Smooth muscle cell of trachea (primary cell): ENCODE results near the gene TTC9B. TPM values are rescaled to one million over a fixed set of nuclear protein-coding genes. Genes with fewer than 3 reads are reported as not detected.

ENCODE experiments used
- total RNA-seq: library from RNA; depleted of rRNA; stranded (reverse); fragments of >200 nt; gene quantifications from 2 replicates; pipeline ENCODE4 v1.2.1, GENCODE V29; 2014

TTC9B gene
- total RNA-seq, result 0.17 TPM in 1 of 2 replicates, not detected in the other

GRCh38 chr19:40217934-40218890 is at the start of gene TTC9B:
Gene TTC9B (minus strand): TSS chr19:40218384. CDS start chr19:40218381, 3 bp downstream.

GRCh38 chr19:40190891-40191835 is 27.0 kb downstream of the TTC9B start, which contains the start of gene MAP3K10:
Gene MAP3K10 (plus strand): TSS chr19:40191426. CDS start chr19:40192032, 606 bp downstream.

Other genes with a start within 250 kb of the TTC9B start
- gene PSMC4, start 247.2 kb downstream of the TTC9B start, total RNA-seq, result 96.3 and 134 TPM in 2 replicates
- 7.0 and 10.6 TPM in 2 replicates for gene ZNF546, start 221.3 kb downstream of the TTC9B start, total RNA-seq
- gene ZNF780B, start 162.2 kb downstream of the TTC9B start, total RNA-seq, result 14.9 and 24.1 TPM in 2 replicates
- gene ZNF780A, start 127.4 kb downstream of the TTC9B start, total RNA-seq, result 18.5 and 27.1 TPM in 2 replicates
- gene MAP3K10, start 27.0 kb downstream of the TTC9B start, total RNA-seq, result 9.3 and 10.8 TPM in 2 replicates
- gene CCNP, start 8.3 kb upstream of the TTC9B start, total RNA-seq, result 0.33 and 0.58 TPM in 2 replicates
- 143 and 162 TPM in 2 replicates for gene AKT2, start 67.0 kb upstream of the TTC9B start, total RNA-seq
- gene C19orf47, start 130.0 kb upstream of the TTC9B start, total RNA-seq, result 6.0 and 8.1 TPM in 2 replicates
- 199 and 478 TPM in 2 replicates for gene PLD3, start 130.3 kb upstream of the TTC9B start, total RNA-seq
- gene HIPK4, start 171.8 kb upstream of the TTC9B start, total RNA-seq, result 0.17 TPM in 1 of 2 replicates, not detected in the other
- 2.2 and 3.8 TPM in 2 replicates for gene PRX, start 195.0 kb upstream of the TTC9B start, total RNA-seq
- gene SERTAD1, start 207.6 kb upstream of the TTC9B start, total RNA-seq, result 15.9 and 19.4 TPM in 2 replicates
- 16.0 and 18.6 TPM in 2 replicates for gene SERTAD3, start 226.0 kb upstream of the TTC9B start, total RNA-seq
- gene BLVRB, start 247.4 kb upstream of the TTC9B start, total RNA-seq, result 179 and 187 TPM in 2 replicates
- 12.9 and 18.4 TPM in 2 replicates for gene SPTBN4, start 248.6 kb upstream of the TTC9B start, total RNA-seq